ENCODE measurements around the gene RPGR. TPM values are rescaled to one million over a fixed set of nuclear protein-coding genes. Genes with fewer than 3 reads are reported as not detected.

RPGR gene
- polyA plus RNA-seq, 1 donor from 2014 or later: 3.7 TPM

Other genes with a start within 250 kb of the RPGR start
- gene SRPX, start 106.6 kb downstream of the RPGR start, polyA plus RNA-seq: not detected
- not detected for gene OTC, start 25.1 kb upstream of the RPGR start, polyA plus RNA-seq
- not detected for gene TSPAN7, start 234.0 kb upstream of the RPGR start, polyA plus RNA-seq

Data from IgD-negative memory B cell (primary cell).